Activated CD8-positive, alpha-beta T cell treated with anti-CD3 and anti-CD28 coated beads, Interleukin-2, amount 10 ng/mL, durations not matched to agents 7 days and 5 days (primary cell): ENCODE measurements around the gene SPATC1L. TPM values are rescaled to one million over a fixed set of nuclear protein-coding genes. Genes with fewer than 3 reads are reported as not detected.

Source experiments
- ATAC-seq: fragments of 150-1000 bp; cut with Tn5 transposase; one replicate; pipeline ENCODE4 v1.10.0; 2021; ENCODE audit warnings: moderate library complexity
- CTCF ChIA-PET: fragments of 350-600 bp; sonication (Branson Sonifier 250); formaldehyde crosslinking; loops from one replicate; lab custom pipeline; 2021; ENCODE audit warnings: antibody characterized with exemption; lab: Charles Lee
- POLR2A ChIA-PET: fragments of 350-600 bp; sonication (Branson Sonifier 250); formaldehyde crosslinking; loops from one replicate; lab custom pipeline; 2021; ENCODE audit warnings: antibody characterized with exemption; lab: Charles Lee
- DNase-seq: peaks from one replicate; pipeline ENCODE4 v3.0.0-alpha.2; 2020
- H3K27ac Mint-ChIP-seq: one replicate; pipeline ENCODE4 v1.8.0; 2021; ENCODE audit warnings: mild to moderate bottlenecking, mixed read lengths
- H3K27me3 Mint-ChIP-seq: one replicate; pipeline ENCODE4 v1.8.0; 2021; ENCODE audit warnings: low read depth, mixed read lengths
- H3K36me3 Mint-ChIP-seq: one replicate; pipeline ENCODE4 v1.8.0; 2021; ENCODE audit warnings: low read depth, mixed read lengths
- H3K4me1 Mint-ChIP-seq: one replicate; pipeline ENCODE4 v1.8.0; 2021; ENCODE audit warnings: low read depth, mixed read lengths
- H3K4me3 Mint-ChIP-seq: one replicate; pipeline ENCODE4 v1.8.0; 2021; ENCODE audit warnings: mild to moderate bottlenecking, mixed read lengths
- H3K9me3 Mint-ChIP-seq: one replicate; pipeline ENCODE4 v1.8.0; 2022; ENCODE audit warnings: mixed read lengths; ENCODE audit not compliant: insufficient read depth
- total RNA-seq, 2 experiments: library from RNA; stranded (reverse); gene quantifications; one replicate each; pipeline ENCODE4 v1.2.3, GENCODE V29; 2021

Gene SPATC1L
- total RNA-seq, 2 experiments from 2014 or later = 14.4 to 17.5 TPM

- H3K4me1 Mint-ChIP-seq = no peaks in the 10 kb centered on the region
- no peak overlapping the region for H3K4me3 Mint-ChIP-seq
- POLR2A ChIA-PET = no interaction called here
- no peak overlapping the region for H3K27ac Mint-ChIP-seq
- ATAC-seq (no peak), DNase-seq (no peak)
- CTCF ChIA-PET = no interaction called here
- H3K9me3 Mint-ChIP-seq = no peaks in the 10 kb centered on the region
- no peaks in the 10 kb centered on the region for H3K36me3 Mint-ChIP-seq
- H3K27me3 Mint-ChIP-seq = no peaks in the 10 kb centered on the region
Observed at GRCh38 chr21:46136739-46137349, 47.4 kb downstream of the SPATC1L start.

- CTCF ChIA-PET = no interaction called here
- Mint-ChIP-seq H3K27ac (no peak overlapping the region), H3K27me3 (no peaks in the 10 kb centered on the region), H3K9me3 (no peaks in the 10 kb centered on the region), H3K4me1 (no peaks in the 10 kb centered on the region), H3K4me3 (no peak overlapping the region), H3K36me3 (no peaks in the 10 kb centered on the region)
- no peak for DNase-seq
- ATAC-seq = no peak
- POLR2A ChIA-PET = no interaction called here
Observed at GRCh38 chr21:46135782-46136395, 48.4 kb downstream of the SPATC1L start.

DNA sequence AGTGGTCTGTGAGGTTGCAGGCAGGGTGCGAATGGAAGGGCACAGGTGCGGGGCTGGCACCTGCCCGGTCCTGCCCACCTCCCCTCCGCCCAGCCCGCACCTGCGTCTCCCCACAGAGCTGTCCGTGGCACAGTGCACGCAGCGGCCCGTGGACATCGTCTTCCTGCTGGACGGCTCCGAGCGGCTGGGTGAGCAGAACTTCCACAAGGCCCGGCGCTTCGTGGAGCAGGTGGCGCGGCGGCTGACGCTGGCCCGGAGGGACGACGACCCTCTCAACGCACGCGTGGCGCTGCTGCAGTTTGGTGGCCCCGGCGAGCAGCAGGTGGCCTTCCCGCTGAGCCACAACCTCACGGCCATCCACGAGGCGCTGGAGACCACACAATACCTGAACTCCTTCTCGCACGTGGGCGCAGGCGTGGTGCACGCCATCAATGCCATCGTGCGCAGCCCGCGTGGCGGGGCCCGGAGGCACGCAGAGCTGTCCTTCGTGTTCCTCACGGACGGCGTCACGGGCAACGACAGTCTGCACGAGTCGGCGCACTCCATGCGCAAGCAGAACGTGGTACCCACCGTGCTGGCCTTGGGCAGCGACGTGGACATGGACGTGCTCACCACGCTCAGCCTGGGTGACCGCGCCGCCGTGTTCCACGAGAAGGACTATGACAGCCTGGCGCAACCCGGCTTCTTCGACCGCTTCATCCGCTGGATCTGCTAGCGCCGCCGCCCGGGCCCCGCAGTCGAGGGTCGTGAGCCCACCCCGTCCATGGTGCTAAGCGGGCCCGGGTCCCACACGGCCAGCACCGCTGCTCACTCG is 52.2 kb downstream of the SPATC1L start:
- H3K9me3 Mint-ChIP-seq = no peaks in the 10 kb centered on the region
- DNase-seq (no peak), ATAC-seq (no peak)
- H3K4me1 Mint-ChIP-seq = no peaks in the 10 kb centered on the region
- POLR2A ChIA-PET = no interaction called here
- no peak overlapping the region for H3K27ac Mint-ChIP-seq
- CTCF ChIA-PET = no interaction called here
- H3K36me3 Mint-ChIP-seq = no peaks in the 10 kb centered on the region
- no peaks in the 10 kb centered on the region for H3K27me3 Mint-ChIP-seq
- no peak overlapping the region for H3K4me3 Mint-ChIP-seq

DNA sequence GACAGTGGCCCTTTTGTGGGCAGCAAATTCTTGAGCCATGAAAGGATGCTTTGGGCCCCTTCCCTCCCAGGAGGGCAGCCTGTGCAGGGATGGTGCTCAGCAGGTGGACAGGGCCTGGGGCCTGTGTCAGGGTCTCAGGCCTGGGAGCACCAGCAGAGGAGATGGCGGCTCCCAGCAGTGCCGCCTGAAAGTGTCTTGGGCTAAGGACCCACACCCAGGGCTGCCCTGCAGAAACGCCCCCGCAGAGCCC is 52.7 kb downstream of the SPATC1L start:
- POLR2A ChIA-PET = no interaction called here
- no peak overlapping the region for H3K27ac Mint-ChIP-seq
- no peaks in the 10 kb centered on the region for H3K4me1 Mint-ChIP-seq
- CTCF ChIA-PET = no interaction called here
- no peaks in the 10 kb centered on the region for H3K9me3 Mint-ChIP-seq
- no peaks in the 10 kb centered on the region for H3K27me3 Mint-ChIP-seq
- no peak overlapping the region for H3K4me3 Mint-ChIP-seq
- DNase-seq (no peak), ATAC-seq (no peak)
- no peaks in the 10 kb centered on the region for H3K36me3 Mint-ChIP-seq

DNA sequence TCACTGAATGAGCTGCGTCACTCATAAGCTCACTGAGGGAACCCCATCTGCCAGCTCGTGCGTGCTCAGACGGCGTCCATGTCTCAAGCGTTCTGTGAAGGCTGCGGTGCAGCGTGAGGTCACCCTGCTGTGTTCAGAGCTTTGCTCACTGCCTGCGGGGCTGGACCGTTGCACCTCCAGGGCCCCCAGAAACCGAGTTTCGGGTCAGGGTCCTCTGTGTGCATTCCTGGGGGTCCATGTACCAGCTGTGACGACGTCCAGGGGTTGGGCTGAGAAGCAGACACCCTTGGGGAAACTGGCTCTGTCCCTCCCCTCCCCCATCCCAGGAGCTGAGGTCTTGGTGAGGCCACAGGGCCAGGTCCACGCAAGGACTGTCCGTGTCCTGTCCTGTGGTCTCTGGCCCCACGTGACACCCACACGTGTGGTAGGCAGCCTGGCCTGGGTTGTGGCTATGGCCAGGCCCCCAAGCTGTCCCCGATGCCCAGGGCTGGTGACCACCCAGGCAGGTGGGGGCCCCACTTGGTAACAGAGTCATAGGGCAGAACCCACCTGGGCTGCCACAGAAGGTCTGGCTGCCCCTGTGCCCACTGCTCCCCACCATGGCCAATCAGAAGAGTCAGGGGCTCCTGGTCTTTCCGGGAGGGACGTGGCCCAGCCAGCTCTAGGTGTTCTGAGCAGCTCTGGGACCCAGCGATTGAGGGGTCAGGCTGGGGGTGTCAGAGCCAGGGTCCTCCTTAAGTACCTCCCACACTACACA is 53.2 kb downstream of the SPATC1L start:
- Mint-ChIP-seq H3K4me1 (no peaks in the 10 kb centered on the region), H3K4me3 (no peak overlapping the region), H3K36me3 (no peaks in the 10 kb centered on the region), H3K9me3 (no peaks in the 10 kb centered on the region), H3K27me3 (no peaks in the 10 kb centered on the region), H3K27ac (no peak overlapping the region)
- CTCF ChIA-PET = interaction anchor here (1.2 kb wide), 1 partner anchor 13 kb away, joined by 3 read pairs; no protein-coding TSS in a partner anchor
- POLR2A ChIA-PET = no interaction called here
- DNase-seq (no peak), ATAC-seq (no peak)

DNA sequence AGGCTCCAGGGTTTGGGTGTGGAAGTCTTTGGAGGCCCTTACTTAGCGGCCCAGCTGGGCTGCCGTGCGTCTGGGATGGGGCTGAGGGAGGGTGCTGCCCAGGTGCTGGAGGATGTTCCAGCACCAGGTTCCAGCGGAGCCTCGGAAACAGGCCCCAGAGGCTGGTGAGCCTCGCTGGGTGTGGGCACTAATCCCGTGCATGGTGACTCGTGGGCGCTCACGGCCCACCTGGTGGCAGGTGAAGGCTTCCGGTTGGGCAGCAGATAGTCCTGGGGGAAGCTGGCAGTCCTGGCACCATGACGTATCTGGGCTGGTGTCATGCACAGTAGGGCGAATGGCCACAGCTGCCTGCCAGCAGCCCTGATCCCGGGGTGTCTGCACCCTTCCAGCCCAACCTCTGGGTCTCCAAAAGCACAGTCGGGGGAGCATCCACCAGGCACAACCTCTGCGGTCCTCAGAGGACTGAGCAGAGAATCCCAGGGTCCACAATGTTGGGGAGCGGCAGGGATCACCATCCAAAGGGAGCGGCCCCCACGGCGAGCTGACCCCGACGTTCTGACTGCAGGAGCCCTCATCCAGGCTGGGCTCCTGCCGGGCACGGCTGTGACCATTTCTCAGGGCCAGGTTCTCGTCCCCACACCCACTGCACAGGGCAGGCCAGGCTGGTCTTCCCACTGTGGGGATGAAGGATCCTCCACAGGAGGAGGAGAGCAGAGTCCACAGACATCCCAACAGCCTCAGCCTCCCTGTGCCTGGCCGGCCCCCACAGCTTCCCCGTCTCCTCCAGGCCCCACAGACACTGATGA is 54.2 kb downstream of the SPATC1L start:
- Mint-ChIP-seq H3K27me3 (no peaks in the 10 kb centered on the region), H3K4me3 (no peak overlapping the region), H3K27ac (no peak overlapping the region), H3K9me3 (no peaks in the 10 kb centered on the region), H3K36me3 (no peaks in the 10 kb centered on the region), H3K4me1 (no peaks in the 10 kb centered on the region)
- ATAC-seq (no peak), DNase-seq (no peak)
- POLR2A ChIA-PET = no interaction called here
- CTCF ChIA-PET = interaction anchor here (1.2 kb wide), 1 partner anchor 14 kb away, joined by 3 read pairs; no protein-coding TSS in a partner anchor

GRCh38 chr21:46128933-46129571 is 55.2 kb downstream of the SPATC1L start:
- no peak for ATAC-seq
- Mint-ChIP-seq H3K27me3 (no peaks in the 10 kb centered on the region), H3K4me1 (no peaks in the 10 kb centered on the region), H3K9me3 (no peaks in the 10 kb centered on the region), H3K4me3 (no peak overlapping the region), H3K27ac (no peak overlapping the region), H3K36me3 (no peaks in the 10 kb centered on the region)
- ChIA-PET POLR2A (no interaction called here), CTCF (no interaction called here)
- no peak for DNase-seq

DNA sequence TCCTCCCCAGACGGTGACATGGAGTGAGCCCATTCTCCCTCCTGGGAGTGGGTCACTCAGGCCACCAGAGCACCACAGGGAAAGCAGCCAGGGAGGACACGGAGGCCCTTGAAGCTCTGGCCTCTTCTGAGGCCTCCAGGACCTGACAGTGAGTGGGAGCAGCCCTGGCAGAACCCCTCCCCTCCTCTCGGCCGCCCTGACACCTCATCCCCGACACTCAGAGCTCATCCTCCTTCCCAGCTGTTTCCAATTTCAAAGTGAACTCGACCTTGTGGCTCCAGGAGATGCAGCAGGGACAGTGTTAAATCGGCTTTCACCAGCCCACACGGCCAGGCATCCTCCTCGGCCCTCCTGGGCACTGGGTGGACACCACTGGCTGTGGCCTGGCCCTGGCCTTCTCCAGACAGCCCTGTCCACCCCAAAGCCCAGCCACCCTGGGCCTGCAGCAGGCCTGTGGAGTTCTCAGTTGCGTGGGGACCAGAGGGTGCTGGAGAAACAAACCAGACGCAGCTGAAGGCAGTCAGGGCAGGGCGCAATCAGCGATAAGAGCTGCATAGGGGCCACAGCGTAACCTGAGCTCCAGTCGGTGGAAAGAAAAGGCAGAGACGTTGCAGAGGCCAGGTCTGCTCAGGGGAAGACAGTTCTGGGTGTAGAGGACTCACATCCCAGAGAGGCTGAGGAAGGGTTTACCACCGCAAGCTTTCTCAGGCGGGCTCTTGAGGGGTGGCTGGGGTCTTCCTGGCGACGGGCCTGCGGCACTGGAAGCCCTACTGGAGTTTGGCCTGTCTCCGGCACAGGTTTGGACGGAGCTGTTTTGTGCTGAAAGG is 55.9 kb downstream of the SPATC1L start:
- Mint-ChIP-seq H3K27ac (no peak overlapping the region), H3K4me3 (no peak overlapping the region), H3K27me3 (no peaks in the 10 kb centered on the region), H3K9me3 (no peaks in the 10 kb centered on the region), H3K4me1 (no peaks in the 10 kb centered on the region), H3K36me3 (no peaks in the 10 kb centered on the region)
- no peak for DNase-seq
- no peak for ATAC-seq
- ChIA-PET POLR2A (no interaction called here), CTCF (no interaction called here)

- ATAC-seq (no peak), DNase-seq (no peak)
- Mint-ChIP-seq H3K9me3 (no peaks in the 10 kb centered on the region), H3K27me3 (no peaks in the 10 kb centered on the region), H3K27ac (no peak overlapping the region), H3K4me3 (no peak overlapping the region), H3K4me1 (no peaks in the 10 kb centered on the region), H3K36me3 (no peaks in the 10 kb centered on the region)
- CTCF ChIA-PET = no interaction called here
- POLR2A ChIA-PET = no interaction called here
Observed at GRCh38 chr21:46127239-46128105, 56.8 kb downstream of the SPATC1L start.
